Parathyroid adenoma (tissue), 2 donors: ENCODE data around the gene PLEKHH1.

Source experiments
- H2AFZ ChIP-seq: fragments of 300-600 bp; sonication (generic); one replicate; pipeline ENCODE4 v1.7.0; 2017; ENCODE audit warnings: antibody characterized with exemption, mild to moderate bottlenecking
- H3K27ac ChIP-seq: fragments of 300-600 bp; sonication (generic); one replicate; pipeline ENCODE4 v1.7.0; 2017
- H3K27me3 ChIP-seq: fragments of 300-600 bp; sonication (generic); one replicate; pipeline ENCODE4 v1.7.0; 2017; ENCODE audit warnings: low read length; ENCODE audit not compliant: control insufficient read depth, insufficient read depth
- H3K36me3 ChIP-seq: fragments of 300-600 bp; sonication (generic); one replicate; pipeline ENCODE4 v1.7.0; 2017; ENCODE audit warnings: low read length; ENCODE audit not compliant: control insufficient read depth, insufficient read depth
- H3K4me1 ChIP-seq: fragments of 300-600 bp; sonication (generic); one replicate; pipeline ENCODE4 v1.7.0; 2017; ENCODE audit warnings: control low read depth
- H3K4me2 ChIP-seq: fragments of 300-600 bp; sonication (generic); one replicate; pipeline ENCODE4 v1.7.0; 2017; ENCODE audit warnings: low read length
- H3K4me3 ChIP-seq: fragments of 300-600 bp; sonication (generic); one replicate; pipeline ENCODE4 v1.7.0; 2017; ENCODE audit warnings: low read depth, low read length
- H3K79me2 ChIP-seq: fragments of 300-600 bp; sonication (generic); one replicate; pipeline ENCODE4 v1.7.0; 2017; ENCODE audit warnings: control low read depth
- H3K9ac ChIP-seq: fragments of 300-600 bp; sonication (generic); one replicate; pipeline ENCODE4 v1.7.0; 2017; ENCODE audit warnings: mild to moderate bottlenecking
- H3K9me3 ChIP-seq: fragments of 300-600 bp; sonication (generic); one replicate; pipeline ENCODE4 v1.7.0; 2017; ENCODE audit warnings: low read length; ENCODE audit not compliant: control insufficient read depth
- CTCF ChIP-seq: fragments of 300-600 bp; sonication (generic); IDR thresholded peaks from one replicate; pipeline ENCODE4 v1.7.0; 2017; ENCODE audit warnings: antibody characterized with exemption, mild to moderate bottlenecking
- donor health status: primary hyperparathyroidism.

PLEKHH1 gene

GRCh38 chr14:67532998-67533753, at the start of gene PLEKHH1:
Gene PLEKHH1 (plus strand): TSS chr14:67533290. CDS start chr14:67541868, 8,578 bp downstream.
- H3K27ac ChIP-seq, result peak within 1 kb of the TSS; percentile 89
- peak within 1 kb of the TSS; percentile 71 for H3K9ac ChIP-seq
- peak within 1 kb of the TSS; percentile 93 for H2AFZ ChIP-seq
- H3K4me3 ChIP-seq, result peak within 1 kb of the TSS; percentile 56
- no peaks in the 10 kb centered on the region for H3K36me3 ChIP-seq
- H3K4me2 ChIP-seq, result peak within 1 kb of the TSS; percentile 79
- TF ChIP-seq CTCF, result no peak
- no peaks in the 10 kb centered on the region for H3K27me3 ChIP-seq
- H3K79me2 ChIP-seq, result peaks cover 22% of the 10 kb centered on the region
- H3K9me3 ChIP-seq, result no peaks in the 10 kb centered on the region
- peaks cover 3% of the 10 kb centered on the region for H3K4me1 ChIP-seq

GRCh38 chr14:67483579-67484285, 49.4 kb upstream of the PLEKHH1 start:
- no peak overlapping the region for H3K27ac ChIP-seq
- H3K9ac ChIP-seq, result no peak overlapping the region

GRCh38 chr14:67485501-67486095, 47.5 kb upstream of the PLEKHH1 start:
- H3K4me3 ChIP-seq, result no peak overlapping the region
- H3K79me2 ChIP-seq, result no peaks in the 10 kb centered on the region
- no peak overlapping the region for H3K9ac ChIP-seq
- H3K36me3 ChIP-seq, result no peaks in the 10 kb centered on the region
- peaks cover 2% of the 10 kb centered on the region for H3K4me1 ChIP-seq
- no peak overlapping the region for H2AFZ ChIP-seq
- TF ChIP-seq CTCF, result no peak
- H3K27ac ChIP-seq, result no peak overlapping the region
- H3K27me3 ChIP-seq, result no peaks in the 10 kb centered on the region
- no peaks in the 10 kb centered on the region for H3K9me3 ChIP-seq
- no peak overlapping the region for H3K4me2 ChIP-seq

More at GRCh38 chr14:67483579-67484285, 49.4 kb upstream of the PLEKHH1 start:
- H3K79me2 ChIP-seq, result no peaks in the 10 kb centered on the region
- no peak overlapping the region for H3K4me2 ChIP-seq
- no peaks in the 10 kb centered on the region for H3K27me3 ChIP-seq
- TF ChIP-seq CTCF, result no peak
- no peak overlapping the region for H3K4me3 ChIP-seq
- H3K4me1 ChIP-seq, result peaks cover 2% of the 10 kb centered on the region
- H3K36me3 ChIP-seq, result no peaks in the 10 kb centered on the region
- H2AFZ ChIP-seq, result no peak overlapping the region
- H3K9me3 ChIP-seq, result no peaks in the 10 kb centered on the region

- no peak for TF ChIP-seq CTCF
- H2AFZ ChIP-seq, result no peak overlapping the region
- H3K27ac ChIP-seq, result no peak overlapping the region
- no peaks in the 10 kb centered on the region for H3K36me3 ChIP-seq
- H3K4me1 ChIP-seq, result peaks cover 8% of the 10 kb centered on the region
- no peak overlapping the region for H3K9ac ChIP-seq
- no peaks in the 10 kb centered on the region for H3K9me3 ChIP-seq
- no peaks in the 10 kb centered on the region for H3K79me2 ChIP-seq
- no peak overlapping the region for H3K4me2 ChIP-seq
- H3K4me3 ChIP-seq, result no peak overlapping the region
- no peaks in the 10 kb centered on the region for H3K27me3 ChIP-seq
These were observed 46.2 kb upstream of the PLEKHH1 start for GRCh38 chr14:67486890-67487289.
